ENCODE data around the gene FAM78A.

- TF ChIP-seq TAF1 (IDR thresholded peaks at IDR 0.05; ENCODE audit: borderline replicate concordance, insufficient read depth, low read length) (no peak), SIN3A (IDR thresholded peaks at IDR 0.05; ENCODE audit: borderline replicate concordance, insufficient read depth, low read length) (no peak), POLR2AphosphoS5 (IDR thresholded peaks at IDR 0.05; ENCODE audit: low read depth, low read length) (no peak), REST (IDR thresholded peaks at IDR 0.05; ENCODE audit: insufficient read depth in 1 of 2, low read depth in 2 of 2, low read length in 2 of 2) (no peak)
These were observed 11.9 kb upstream of the FAM78A start for GRCh38 chr9:131288217-131288616.

Measured in PFSK-1 (cell line).